ENCODE results near the gene ADAMTS16. TPM values are rescaled to one million over a fixed set of nuclear protein-coding genes. Genes with fewer than 3 reads are reported as not detected.

The ADAMTS16 gene
- total RNA-seq, 2 experiments from 2014 or later = not detected

DNA sequence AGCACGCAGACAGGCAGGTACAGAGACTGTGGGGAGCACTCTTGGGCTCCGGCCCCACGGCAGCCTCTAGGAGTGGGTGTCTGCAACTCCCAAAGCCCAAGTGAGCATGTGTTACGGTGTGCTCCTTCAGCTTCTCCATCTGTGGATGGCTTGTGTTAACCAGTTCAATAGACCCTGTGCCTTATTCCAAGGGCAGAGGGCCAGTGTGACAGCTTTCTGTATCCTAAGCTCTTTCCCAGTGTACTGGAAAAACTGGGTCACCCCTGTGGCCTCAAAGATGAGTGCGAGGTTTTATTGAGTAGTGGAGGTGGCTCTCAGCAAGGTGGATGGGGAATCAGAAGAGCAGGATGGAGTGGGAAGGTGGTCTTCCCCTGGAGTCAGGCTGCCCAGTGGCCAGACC, 78.3 kb downstream of the ADAMTS16 start:
- ChIA-PET POLR2A (no interaction called here), CTCF (no interaction called here)

DNA sequence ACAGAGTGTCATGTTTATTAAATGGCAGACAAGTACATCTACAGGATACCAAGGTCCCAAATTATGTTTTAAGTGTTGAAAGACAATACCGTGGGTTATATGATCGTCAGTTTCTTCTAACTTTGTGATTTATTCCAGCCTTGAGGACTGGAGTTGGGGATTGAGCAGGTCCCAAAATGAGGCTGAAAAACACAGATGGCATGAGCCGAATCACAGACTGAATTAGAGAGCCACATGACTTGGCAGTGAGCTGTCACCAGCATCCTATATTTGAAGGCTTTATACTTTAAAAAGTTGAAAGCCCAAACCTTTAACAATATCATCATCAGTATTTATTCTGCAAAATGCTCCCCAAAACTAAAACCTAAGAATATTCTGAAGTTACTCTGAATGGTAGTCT, 79.4 kb downstream of the ADAMTS16 start:
- CTCF ChIA-PET = no interaction called here
- POLR2A ChIA-PET = no interaction called here

DNA sequence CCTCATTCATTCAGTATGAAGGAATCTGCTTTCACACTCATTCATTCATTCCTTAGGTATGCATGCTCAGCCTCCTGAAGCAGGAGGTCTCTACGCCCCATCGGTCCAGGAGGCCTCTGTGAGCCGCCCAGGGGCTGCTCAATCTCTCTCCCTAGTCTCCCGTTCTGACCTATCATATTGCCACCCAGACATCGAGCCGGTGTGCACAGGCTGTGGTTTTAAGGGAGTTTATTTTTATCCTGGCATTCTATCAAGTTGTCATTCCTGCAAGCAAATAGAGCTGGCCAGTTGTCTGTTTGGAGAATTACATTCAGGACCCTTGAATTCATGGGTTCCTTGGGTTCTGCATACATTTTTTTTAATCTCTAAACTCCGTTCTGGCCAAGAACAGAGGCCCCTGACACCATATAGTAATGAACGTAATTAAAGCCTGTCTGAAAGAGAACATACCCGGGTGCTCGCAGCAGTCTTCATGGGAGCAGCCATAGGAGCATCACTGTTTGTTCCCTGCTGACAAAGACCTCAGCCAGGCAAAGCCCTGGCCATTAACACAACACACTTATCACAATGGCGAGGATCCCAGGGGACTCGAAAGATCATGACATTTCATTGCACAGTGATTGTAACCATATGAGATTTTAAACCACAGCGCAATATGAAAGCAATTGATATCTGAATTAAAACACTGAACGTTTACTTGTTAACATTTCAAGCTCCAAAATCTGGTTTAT, 80.9 kb downstream of the ADAMTS16 start:
- POLR2A ChIA-PET = no interaction called here
- CTCF ChIA-PET = no interaction called here

- CTCF ChIA-PET = no interaction called here
- POLR2A ChIA-PET = no interaction called here
These were observed 81.6 kb downstream of the ADAMTS16 start for GRCh38 chr5:5221724-5222123.

- ChIA-PET CTCF (no interaction called here), POLR2A (no interaction called here)
These were observed 91.4 kb downstream of the ADAMTS16 start for GRCh38 chr5:5231576-5231975.

DNA sequence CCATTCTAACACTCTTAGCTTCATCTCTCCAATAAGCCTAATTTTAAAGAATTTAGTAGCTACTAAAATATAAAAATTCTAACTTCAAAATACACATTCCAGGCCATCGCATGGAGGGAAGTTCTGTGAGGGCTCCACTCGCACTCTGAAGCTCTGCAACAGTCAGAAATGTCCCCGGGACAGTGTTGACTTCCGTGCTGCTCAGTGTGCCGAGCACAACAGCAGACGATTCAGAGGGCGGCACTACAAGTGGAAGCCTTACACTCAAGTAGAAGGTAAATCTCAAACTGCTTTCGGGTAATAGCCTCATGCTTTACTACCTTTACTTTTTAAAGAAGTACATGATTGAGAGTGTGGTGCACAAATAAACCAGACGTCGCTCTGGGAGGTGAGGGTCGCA, 94.8 kb downstream of the ADAMTS16 start:
- POLR2A ChIA-PET = no interaction called here

DNA sequence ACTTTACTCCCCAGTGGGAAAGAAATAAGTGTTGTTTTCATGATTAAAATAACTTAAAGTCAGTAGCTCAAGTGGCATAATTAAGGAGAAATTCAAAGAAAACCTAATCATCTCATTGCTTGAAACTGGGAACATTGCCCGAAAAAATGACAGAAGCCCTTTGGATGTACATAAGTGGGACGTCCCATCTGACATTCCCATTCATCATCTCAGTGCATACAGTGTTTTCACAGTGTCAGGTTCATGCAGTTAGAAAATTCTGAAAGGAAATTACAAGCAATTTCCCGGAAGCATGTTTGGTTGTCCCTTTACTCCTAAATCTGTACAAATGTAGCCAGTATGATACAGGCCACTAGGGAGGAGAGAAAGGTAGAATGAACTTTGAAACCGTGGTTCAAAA, 95.6 kb downstream of the ADAMTS16 start:
- POLR2A ChIA-PET = no interaction called here
- CTCF ChIA-PET = no interaction called here

More for the DNA sequence above, 94.8 kb downstream of the ADAMTS16 start:
- CTCF ChIA-PET = no interaction called here

DNA sequence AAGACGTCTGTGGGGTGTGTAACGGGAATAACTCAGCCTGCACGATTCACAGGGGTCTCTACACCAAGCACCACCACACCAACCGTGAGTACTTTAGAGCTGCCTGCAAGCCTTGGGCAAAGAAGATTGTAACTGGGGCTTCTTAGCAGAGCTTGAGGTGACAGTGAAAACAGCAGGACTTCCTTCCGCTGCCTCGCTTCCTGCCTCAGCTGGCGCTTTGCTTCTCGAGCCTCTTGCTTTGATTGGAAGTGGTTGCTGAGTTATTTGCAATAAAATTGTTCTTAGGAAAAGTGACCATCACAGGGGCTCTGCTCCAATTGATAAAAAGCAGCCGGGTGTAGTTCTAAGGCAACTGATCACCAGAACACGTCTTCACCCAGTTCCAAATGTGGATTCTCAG, 99.1 kb downstream of the ADAMTS16 start:
- ChIA-PET CTCF (no interaction called here), POLR2A (no interaction called here)

GRCh38 chr5:5240234-5240633, 100.1 kb downstream of the ADAMTS16 start:
- POLR2A ChIA-PET = no interaction called here

DNA sequence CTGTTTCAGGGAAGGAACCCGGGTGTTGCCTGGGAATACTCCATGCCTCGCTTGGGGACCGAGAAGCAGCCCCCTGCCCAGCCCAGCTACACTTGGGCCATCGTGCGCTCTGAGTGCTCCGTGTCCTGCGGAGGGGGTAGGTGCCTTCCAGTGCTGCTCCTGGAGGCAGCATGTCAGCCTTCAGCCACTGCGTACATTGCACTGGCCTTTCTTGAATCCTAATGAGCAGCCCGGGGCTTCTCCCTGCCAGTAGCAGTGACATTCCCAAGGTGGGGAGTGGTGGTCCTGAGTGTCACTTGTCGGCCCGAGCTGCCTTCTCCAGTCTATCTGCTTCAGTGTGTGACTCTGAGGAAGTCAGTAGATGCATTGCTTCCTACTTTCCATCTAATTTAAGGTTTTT, 101.9 kb downstream of the ADAMTS16 start:
- ChIA-PET CTCF (no interaction called here), POLR2A (no interaction called here)

More at GRCh38 chr5:5240234-5240633, 100.1 kb downstream of the ADAMTS16 start:
- CTCF ChIA-PET = no interaction called here

GRCh38 chr5:5246736-5247135, 106.6 kb downstream of the ADAMTS16 start:
- POLR2A ChIA-PET = no interaction called here
- CTCF ChIA-PET = no interaction called here

- CTCF ChIA-PET = no interaction called here
- POLR2A ChIA-PET = no interaction called here
These were observed 110.6 kb downstream of the ADAMTS16 start for GRCh38 chr5:5250758-5251157.

- ChIA-PET POLR2A (no interaction called here), CTCF (interaction anchor here (0.6 kb wide), 1 partner anchor 22 kb away, joined by 3 read pairs; no protein-coding TSS in a partner anchor)
These were observed 112.0 kb downstream of the ADAMTS16 start for GRCh38 chr5:5252106-5252505.

DNA sequence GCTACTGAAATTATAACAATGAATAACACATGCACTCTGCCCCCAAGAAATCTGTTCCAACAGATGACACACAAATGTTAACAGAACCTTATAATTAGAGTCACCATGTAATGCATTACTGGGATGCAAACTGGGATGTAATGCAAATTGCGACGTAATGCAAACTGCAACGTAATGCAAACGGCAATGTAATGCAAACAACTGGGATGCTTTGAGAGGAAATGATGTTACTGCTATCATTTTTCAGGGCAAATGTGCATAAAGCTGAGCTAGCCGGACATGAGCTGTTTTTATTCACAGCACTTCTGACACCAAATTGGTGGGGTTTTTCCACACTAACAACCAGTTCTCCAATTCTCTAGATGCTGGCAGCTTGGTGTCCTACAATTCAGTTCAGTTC, 117.2 kb downstream of the ADAMTS16 start:
- CTCF ChIA-PET = no interaction called here
- POLR2A ChIA-PET = no interaction called here

- ChIA-PET POLR2A (no interaction called here), CTCF (no interaction called here)
These were observed 118.4 kb downstream of the ADAMTS16 start for GRCh38 chr5:5258564-5258963.

GRCh38 chr5:5264727-5265126, 124.6 kb downstream of the ADAMTS16 start:
- POLR2A ChIA-PET = no interaction called here
- CTCF ChIA-PET = no interaction called here

DNA sequence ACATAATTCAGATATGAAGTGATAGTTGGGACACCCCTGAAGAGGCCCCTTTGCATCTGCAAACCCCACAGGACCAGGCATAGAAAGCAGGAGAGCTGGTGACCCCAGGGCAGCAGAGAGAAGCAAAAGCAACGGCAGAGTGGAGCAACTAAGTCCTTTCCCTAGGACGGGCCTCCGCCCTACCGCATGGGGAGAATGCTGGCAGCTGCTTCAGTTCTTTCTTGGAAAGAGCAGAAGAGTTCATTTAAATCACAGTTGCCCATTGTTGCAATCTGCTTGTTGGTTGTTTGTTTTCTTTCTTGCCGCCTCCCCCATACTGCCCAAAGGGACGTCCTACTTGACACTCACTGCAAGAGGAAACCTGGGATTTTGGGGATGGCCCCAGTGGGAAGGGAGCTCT, 126.2 kb downstream of the ADAMTS16 start:
- ChIA-PET POLR2A (no interaction called here), CTCF (no interaction called here)

GRCh38 chr5:5270161-5270560, 130.0 kb downstream of the ADAMTS16 start:
- POLR2A ChIA-PET = no interaction called here
- CTCF ChIA-PET = no interaction called here

- CTCF ChIA-PET = interaction anchor here (0.7 kb wide), 1 partner anchor 236 kb away, joined by 3 read pairs; no protein-coding TSS in a partner anchor
- POLR2A ChIA-PET = no interaction called here
These were observed 131.0 kb downstream of the ADAMTS16 start for GRCh38 chr5:5270958-5271785.

DNA sequence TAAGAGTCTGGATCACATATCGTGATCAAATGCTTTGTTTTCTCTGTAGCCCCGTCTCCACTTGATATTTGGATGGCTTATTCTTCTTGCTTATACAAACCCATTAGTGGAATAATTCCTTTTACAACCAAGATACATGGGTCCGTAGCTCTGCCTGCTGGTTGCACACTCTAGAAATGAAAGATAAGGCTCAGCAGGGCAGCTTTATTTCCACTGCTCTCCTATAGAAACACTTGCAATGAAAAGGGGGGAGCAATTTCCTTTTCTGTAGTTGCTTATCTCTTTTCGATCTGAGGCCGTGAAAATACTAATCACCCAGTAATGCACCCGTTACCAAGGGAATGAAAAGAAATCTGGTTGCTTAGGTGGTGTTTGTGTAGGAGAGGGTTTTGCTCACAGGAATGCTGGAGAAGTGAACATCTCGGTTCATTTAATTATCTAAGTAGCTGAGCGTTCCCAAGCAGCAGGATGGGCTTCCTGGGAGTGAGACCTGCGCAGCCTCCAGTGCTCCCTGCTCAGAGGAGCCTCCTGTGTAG, 131.7 kb downstream of the ADAMTS16 start:
- POLR2A ChIA-PET = interaction anchor here (0.7 kb wide), 1 partner anchor 1107 kb away, joined by 7 read pairs; the partner anchor contains the start of gene MED10
- CTCF ChIA-PET = interaction anchor here (0.7 kb wide), 1 partner anchor 235 kb away, joined by 3 read pairs; no protein-coding TSS in a partner anchor

DNA sequence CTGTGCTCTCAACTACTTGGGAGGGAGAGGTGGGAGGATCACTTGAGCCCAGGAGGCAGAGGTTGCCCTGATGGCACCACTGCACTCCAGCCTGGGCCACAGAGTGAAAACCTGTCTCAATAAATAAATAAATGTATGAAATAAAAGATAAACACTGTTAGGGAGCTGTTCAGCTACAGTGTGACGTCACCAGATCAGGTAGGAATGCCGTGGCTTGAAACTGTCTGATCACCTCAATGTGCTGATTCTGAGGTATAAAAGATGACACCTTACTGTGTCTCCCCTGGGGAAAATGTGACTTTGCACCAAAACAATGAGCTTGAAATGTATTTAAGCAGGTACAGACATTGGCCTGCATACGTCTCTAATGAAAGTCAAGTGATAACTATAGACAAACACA, 133.3 kb downstream of the ADAMTS16 start:
- POLR2A ChIA-PET = no interaction called here
- CTCF ChIA-PET = no interaction called here

Measured in activated CD8-positive, alpha-beta memory T cell treated with anti-CD3 and anti-CD28 coated beads for 36 hours (primary cell).